ENCODE measurements around the gene E2F4.

E2F4 gene

GRCh38 chr16:67206838-67207248 is 14.9 kb downstream of the E2F4 start:
- Histone ChIP-seq H3K36me3 (ENCODE audit: control insufficient read depth, insufficient read depth, low read length, severe bottlenecking) (no peaks in the 10 kb centered on the region), H3K4me3 (ENCODE audit: low read length) (no peak overlapping the region), H3K9ac (ENCODE audit: low read length) (no peak overlapping the region), H3K27me3 (replicated peaks; ENCODE audit: control insufficient read depth, insufficient read depth, low read length) (no peaks in the 10 kb centered on the region), H3K9me3 (ENCODE audit: control insufficient read depth, low read length) (no peaks in the 10 kb centered on the region), H3K4me1 (ENCODE audit: control insufficient read depth, insufficient read depth, low read length) (peaks cover 16% of the 10 kb centered on the region)
- DNase-seq (ENCODE audit: low read depth) = no peak

- H3K9me3 ChIP-seq (ENCODE audit: control insufficient read depth, low read length) = no peaks in the 10 kb centered on the region
- no peaks in the 10 kb centered on the region for H3K27me3 ChIP-seq (replicated peaks; ENCODE audit: control insufficient read depth, insufficient read depth, low read length)
- H3K4me1 ChIP-seq (ENCODE audit: control insufficient read depth, insufficient read depth, low read length) = peaks cover 16% of the 10 kb centered on the region
- no peak overlapping the region for H3K4me3 ChIP-seq (ENCODE audit: low read length)
- H3K9ac ChIP-seq (ENCODE audit: low read length) = no peak overlapping the region
- H3K36me3 ChIP-seq (ENCODE audit: control insufficient read depth, insufficient read depth, low read length, severe bottlenecking) = no peaks in the 10 kb centered on the region
- peak; percentile 43 for DNase-seq (ENCODE audit: low read depth)
These were observed 15.5 kb downstream of the E2F4 start for GRCh38 chr16:67207249-67208091.

- Histone ChIP-seq H3K4me3 (ENCODE audit: low read length) (no peak overlapping the region), H3K27me3 (replicated peaks; ENCODE audit: control insufficient read depth, insufficient read depth, low read length) (no peaks in the 10 kb centered on the region), H3K36me3 (ENCODE audit: control insufficient read depth, insufficient read depth, low read length, severe bottlenecking) (no peaks in the 10 kb centered on the region), H3K9ac (ENCODE audit: low read length) (no peak overlapping the region), H3K9me3 (ENCODE audit: control insufficient read depth, low read length) (no peaks in the 10 kb centered on the region), H3K4me1 (ENCODE audit: control insufficient read depth, insufficient read depth, low read length) (peaks cover 16% of the 10 kb centered on the region)
- DNase-seq (ENCODE audit: low read depth) = no peak
These were observed 16.4 kb downstream of the E2F4 start for GRCh38 chr16:67208154-67208896.

GRCh38 chr16:67209565-67209964 is 17.6 kb downstream of the E2F4 start:
- no peak for DNase-seq (ENCODE audit: low read depth)
- no peak overlapping the region for H3K4me3 ChIP-seq (ENCODE audit: low read length)
- H3K27me3 ChIP-seq (replicated peaks; ENCODE audit: control insufficient read depth, insufficient read depth, low read length) = no peaks in the 10 kb centered on the region
- no peaks in the 10 kb centered on the region for H3K9me3 ChIP-seq (ENCODE audit: control insufficient read depth, low read length)
- no peaks in the 10 kb centered on the region for H3K36me3 ChIP-seq (ENCODE audit: control insufficient read depth, insufficient read depth, low read length, severe bottlenecking)
- no peak overlapping the region for H3K9ac ChIP-seq (ENCODE audit: low read length)
- peaks cover 16% of the 10 kb centered on the region for H3K4me1 ChIP-seq (ENCODE audit: control insufficient read depth, insufficient read depth, low read length)

GRCh38 chr16:67210069-67210937 is 18.3 kb downstream of the E2F4 start:
- Histone ChIP-seq H3K9ac (ENCODE audit: low read length) (no peak overlapping the region), H3K9me3 (ENCODE audit: control insufficient read depth, low read length) (no peaks in the 10 kb centered on the region), H3K4me3 (ENCODE audit: low read length) (no peak overlapping the region), H3K4me1 (ENCODE audit: control insufficient read depth, insufficient read depth, low read length) (peaks cover 16% of the 10 kb centered on the region), H3K27me3 (replicated peaks; ENCODE audit: control insufficient read depth, insufficient read depth, low read length) (no peaks in the 10 kb centered on the region), H3K36me3 (ENCODE audit: control insufficient read depth, insufficient read depth, low read length, severe bottlenecking) (no peaks in the 10 kb centered on the region)
- DNase-seq (ENCODE audit: low read depth) = no peak

GRCh38 chr16:67211674-67212073 is 19.7 kb downstream of the E2F4 start:
- no peak overlapping the region for H3K4me3 ChIP-seq (ENCODE audit: low read length)
- H3K4me1 ChIP-seq (ENCODE audit: control insufficient read depth, insufficient read depth, low read length) = peaks cover 14% of the 10 kb centered on the region
- no peaks in the 10 kb centered on the region for H3K9me3 ChIP-seq (ENCODE audit: control insufficient read depth, low read length)
- DNase-seq (ENCODE audit: low read depth) = no peak
- no peak overlapping the region for H3K9ac ChIP-seq (ENCODE audit: low read length)
- no peaks in the 10 kb centered on the region for H3K36me3 ChIP-seq (ENCODE audit: control insufficient read depth, insufficient read depth, low read length, severe bottlenecking)
- H3K27me3 ChIP-seq (replicated peaks; ENCODE audit: control insufficient read depth, insufficient read depth, low read length) = no peaks in the 10 kb centered on the region

GRCh38 chr16:67212766-67213165 is 20.8 kb downstream of the E2F4 start:
- peaks cover 13% of the 10 kb centered on the region for H3K4me1 ChIP-seq (ENCODE audit: control insufficient read depth, insufficient read depth, low read length)
- H3K4me3 ChIP-seq (ENCODE audit: low read length) = no peak overlapping the region
- no peaks in the 10 kb centered on the region for H3K9me3 ChIP-seq (ENCODE audit: control insufficient read depth, low read length)
- H3K36me3 ChIP-seq (ENCODE audit: control insufficient read depth, insufficient read depth, low read length, severe bottlenecking) = no peaks in the 10 kb centered on the region
- H3K9ac ChIP-seq (ENCODE audit: low read length) = no peak overlapping the region
- no peak for DNase-seq (ENCODE audit: low read depth)
- no peaks in the 10 kb centered on the region for H3K27me3 ChIP-seq (replicated peaks; ENCODE audit: control insufficient read depth, insufficient read depth, low read length)

- no peaks in the 10 kb centered on the region for H3K27me3 ChIP-seq (replicated peaks; ENCODE audit: control insufficient read depth, insufficient read depth, low read length)
- no peak overlapping the region for H3K4me3 ChIP-seq (ENCODE audit: low read length)
- DNase-seq (ENCODE audit: low read depth) = no peak
- no peak overlapping the region for H3K9ac ChIP-seq (ENCODE audit: low read length)
- H3K36me3 ChIP-seq (ENCODE audit: control insufficient read depth, insufficient read depth, low read length, severe bottlenecking) = no peaks in the 10 kb centered on the region
- no peaks in the 10 kb centered on the region for H3K9me3 ChIP-seq (ENCODE audit: control insufficient read depth, low read length)
- peaks cover 10% of the 10 kb centered on the region for H3K4me1 ChIP-seq (ENCODE audit: control insufficient read depth, insufficient read depth, low read length)
These were observed 21.5 kb downstream of the E2F4 start for GRCh38 chr16:67213197-67214019.

- no peaks in the 10 kb centered on the region for H3K36me3 ChIP-seq (ENCODE audit: control insufficient read depth, insufficient read depth, low read length, severe bottlenecking)
- H3K27me3 ChIP-seq (replicated peaks; ENCODE audit: control insufficient read depth, insufficient read depth, low read length) = no peaks in the 10 kb centered on the region
- no peak overlapping the region for H3K4me3 ChIP-seq (ENCODE audit: low read length)
- no peak for DNase-seq (ENCODE audit: low read depth)
- peaks cover 10% of the 10 kb centered on the region for H3K4me1 ChIP-seq (ENCODE audit: control insufficient read depth, insufficient read depth, low read length)
- H3K9ac ChIP-seq (ENCODE audit: low read length) = no peak overlapping the region
- H3K9me3 ChIP-seq (ENCODE audit: control insufficient read depth, low read length) = no peaks in the 10 kb centered on the region
These were observed 23.8 kb downstream of the E2F4 start for GRCh38 chr16:67215706-67216105.

GRCh38 chr16:67216612-67217490 is 24.9 kb downstream of the E2F4 start:
- no peak overlapping the region for H3K4me3 ChIP-seq (ENCODE audit: low read length)
- H3K9me3 ChIP-seq (ENCODE audit: control insufficient read depth, low read length) = no peaks in the 10 kb centered on the region
- H3K27me3 ChIP-seq (replicated peaks; ENCODE audit: control insufficient read depth, insufficient read depth, low read length) = no peaks in the 10 kb centered on the region
- peaks cover 10% of the 10 kb centered on the region for H3K4me1 ChIP-seq (ENCODE audit: control insufficient read depth, insufficient read depth, low read length)
- peak overlapping the region; percentile 37 for H3K9ac ChIP-seq (ENCODE audit: low read length)
- H3K36me3 ChIP-seq (ENCODE audit: control insufficient read depth, insufficient read depth, low read length, severe bottlenecking) = no peaks in the 10 kb centered on the region
- DNase-seq (ENCODE audit: low read depth) = no peak
